Upper lobe of right lung (tissue), 1 donor: ENCODE data around the gene RRP9. TPM values are rescaled to one million over a fixed set of nuclear protein-coding genes. Genes with fewer than 3 reads are reported as not detected.

ENCODE experiments used
- ATAC-seq: fragments of 200-7000 bp; cut with Tn5 transposase; one replicate; pipeline ENCODE4 v1.9.1; 2020; ENCODE audit warnings: mild to moderate bottlenecking, moderate library complexity
- DNase-seq: peaks from one replicate; pipeline ENCODE4 v3.0.0-alpha.2; 2020
- H3K27ac ChIP-seq: fragments of 200-600 bp; one replicate; pipeline ENCODE4 v1.8.0; 2022
- H3K27me3 ChIP-seq: fragments of 200-600 bp; one replicate; pipeline ENCODE4 v1.8.0; 2022; ENCODE audit warnings: mild to moderate bottlenecking
- H3K36me3 ChIP-seq: fragments of 200-600 bp; one replicate; pipeline ENCODE4 v1.8.0; 2022
- H3K4me1 ChIP-seq: fragments of 200-600 bp; one replicate; pipeline ENCODE4 v1.8.0; 2022
- H3K4me3 ChIP-seq: fragments of 200-600 bp; one replicate; pipeline ENCODE4 v1.8.0; 2022; ENCODE audit warnings: mild to moderate bottlenecking
- H3K9me3 ChIP-seq: fragments of 200-600 bp; one replicate; pipeline ENCODE4 v1.8.0; 2022
- CTCF ChIP-seq: fragments of 200-600 bp; IDR thresholded peaks from one replicate; pipeline ENCODE4 v1.8.0; 2022; ENCODE audit warnings: antibody characterized with exemption
- intact Hi-C: fragments of 100-400 bp; cut with DNase I; formaldehyde crosslinking; loops from one replicate; pipeline ENCODE4 v1.11.0; 2022
- total RNA-seq: library from RNA; stranded (reverse); fragmentation: NEBNext Ultra II Directional; extraction: Animal tissue kit (Norgen Biotek cat#: 25700); gene quantifications from one replicate; pipeline ENCODE4 v1.2.1, GENCODE V29; 2021
- donor health status: DM: no; HTN: yes; CAD: no; lungs with severe emphysema.

RRP9 gene
- total RNA-seq, 1 donor from 2014 or later: 20.6 TPM

GRCh38 chr3:51945031-51945840, 3.5 kb upstream of the RRP9 start:
- ATAC-seq: no peak
- no peaks in the 10 kb centered on the region for H3K27me3 ChIP-seq
- H3K4me1 ChIP-seq: peaks cover 25% of the 10 kb centered on the region
- H3K4me3 ChIP-seq: no peak overlapping the region
- no peak for TF ChIP-seq CTCF
- peak; percentile 65 for DNase-seq
- H3K9me3 ChIP-seq: no peaks in the 10 kb centered on the region
- H3K36me3 ChIP-seq: no peaks in the 10 kb centered on the region
- intact Hi-C loops: no loop called here
- no peak overlapping the region for H3K27ac ChIP-seq

GRCh38 chr3:51944451-51945021, 2.8 kb upstream of the RRP9 start:
- intact Hi-C loops: no loop called here
- H3K9me3 ChIP-seq: no peaks in the 10 kb centered on the region
- no peak overlapping the region for H3K4me3 ChIP-seq
- ATAC-seq (no peak), DNase-seq (peak; percentile 59)
- H3K27me3 ChIP-seq: no peaks in the 10 kb centered on the region
- no peaks in the 10 kb centered on the region for H3K36me3 ChIP-seq
- H3K4me1 ChIP-seq: peaks cover 29% of the 10 kb centered on the region
- no peak for TF ChIP-seq CTCF
- H3K27ac ChIP-seq: no peak overlapping the region

GRCh38 chr3:51943451-51944391, 2.0 kb upstream of the RRP9 start:
- Histone ChIP-seq H3K4me1 (peaks cover 29% of the 10 kb centered on the region), H3K9me3 (no peaks in the 10 kb centered on the region), H3K4me3 (no peak overlapping the region), H3K27ac (peak overlapping the region; percentile 97), H3K27me3 (no peaks in the 10 kb centered on the region), H3K36me3 (peaks cover 4% of the 10 kb centered on the region)
- ATAC-seq (no peak), DNase-seq (peak; percentile 63)
- intact Hi-C loops: no loop called here
- no peak for TF ChIP-seq CTCF

GRCh38 chr3:51942603-51943450, 1.1 kb upstream of the RRP9 start:
- DNase-seq (peak; percentile 84), ATAC-seq (peak; percentile 51)
- peak overlapping the region; percentile 67 for H3K4me3 ChIP-seq
- peaks cover 29% of the 10 kb centered on the region for H3K4me1 ChIP-seq
- H3K27me3 ChIP-seq: no peaks in the 10 kb centered on the region
- H3K9me3 ChIP-seq: no peaks in the 10 kb centered on the region
- H3K27ac ChIP-seq: peak overlapping the region; percentile 97
- intact Hi-C loops: no loop called here
- TF ChIP-seq CTCF: no peak
- peaks cover 12% of the 10 kb centered on the region for H3K36me3 ChIP-seq

- Histone ChIP-seq H3K27me3 (no peaks in the 10 kb centered on the region), H3K4me1 (peaks cover 29% of the 10 kb centered on the region), H3K36me3 (peaks cover 26% of the 10 kb centered on the region), H3K4me3 (peak overlapping the region; percentile 64), H3K27ac (peak overlapping the region; percentile 67), H3K9me3 (no peaks in the 10 kb centered on the region)
- ATAC-seq (no peak), DNase-seq (no peak)
- TF ChIP-seq CTCF: no peak
- intact Hi-C loops: no loop called here
Measured at GRCh38 chr3:51941463-51941797, 274 bp downstream of the RRP9 start.
